IPS-20b (cell line): ENCODE measurements around the gene UBN1.

Experiments used
- H3K27ac ChIP-seq: one replicate; pipeline ENCODE4 v1.5.1; 2013; ENCODE audit warnings: low read length
- H3K27me3 ChIP-seq: 2 replicates; pipeline ENCODE4 v1.6.1; 2013; ENCODE audit warnings: mild to moderate bottlenecking, low read length, inconsistent platforms; ENCODE audit not compliant: insufficient read depth
- H3K36me3 ChIP-seq: 2 replicates; pipeline ENCODE4 v1.6.1; 2013; ENCODE audit warnings: low read depth, mild to moderate bottlenecking, inconsistent platforms, low read length, moderate library complexity; ENCODE audit not compliant: insufficient read depth
- H3K4me1 ChIP-seq: 2 replicates; pipeline ENCODE4 v1.6.1; 2013; ENCODE audit warnings: mild to moderate bottlenecking, control low read depth, inconsistent platforms, low read length, moderate library complexity; ENCODE audit not compliant: insufficient read depth
- H3K4me3 ChIP-seq: 2 replicates; pipeline ENCODE4 v1.5.1; 2013; ENCODE audit warnings: mild to moderate bottlenecking, low read length, inconsistent platforms
- H3K9ac ChIP-seq: 2 replicates; pipeline ENCODE4 v1.6.1; 2013; ENCODE audit warnings: low read depth, mild to moderate bottlenecking, inconsistent platforms, low read length, moderate library complexity
- H3K9me3 ChIP-seq: 2 replicates; pipeline ENCODE4 v1.6.1; 2013; ENCODE audit warnings: mild to moderate bottlenecking, low read depth, low read length, inconsistent platforms; ENCODE audit not compliant: insufficient read depth

Gene UBN1

GRCh38 chr16:4931381-4931780 lies 84.1 kb downstream of the UBN1 start:
- Histone ChIP-seq H3K9me3 (peaks cover 10% of the 10 kb centered on the region; the same call in 1 of the 2 replicates), H3K4me1 (no peaks in the 10 kb centered on the region), H3K27ac (no peak overlapping the region), H3K27me3 (peaks cover 9% of the 10 kb centered on the region; the same call in 1 of the 2 replicates), H3K4me3 (no peak overlapping the region), H3K9ac (no peak overlapping the region), H3K36me3 (no peaks in the 10 kb centered on the region)
